ENCODE data around the gene NCOA7. TPM values are rescaled to one million over a fixed set of nuclear protein-coding genes. Genes with fewer than 3 reads are reported as not detected.

NCOA7 gene
- total RNA-seq, 3 donors from 2014 or later (not counting 1 experiment from before 2014, with no cell fraction given): 37.3 to 66.6 (median 56.8) TPM

DNA sequence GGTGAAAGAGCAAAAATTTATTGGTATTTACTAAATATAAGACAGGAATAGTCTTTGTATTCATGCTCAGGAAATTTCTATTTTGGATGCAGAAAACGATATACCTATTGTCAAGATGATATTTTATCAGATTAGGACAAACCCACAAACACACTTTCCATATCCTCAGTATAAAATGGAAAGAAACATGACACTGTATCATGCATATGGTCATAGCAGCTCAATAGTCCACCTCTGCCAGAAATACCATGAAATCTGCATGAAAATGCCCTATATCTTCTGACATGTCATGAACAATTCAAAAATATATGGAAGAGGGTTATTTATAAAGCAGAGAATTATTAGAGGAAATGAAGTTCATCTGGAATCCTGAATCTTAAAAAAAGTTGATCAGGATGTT is 154.1 kb downstream of the NCOA7 start:
- H3K4me1 Mint-ChIP-seq: no peaks in the 10 kb centered on the region
- H3K4me1 ChIP-seq (ENCODE audit: control insufficient read depth, insufficient read depth, low read length): no peaks in the 10 kb centered on the region
- no peaks in the 10 kb centered on the region for H3K9me3 Mint-ChIP-seq
- TF ChIP-seq CTCF (IDR thresholded peaks at IDR 0.05): no peak
- H3K36me3 ChIP-seq (ENCODE audit: control insufficient read depth, insufficient read depth, low read length): no peaks in the 10 kb centered on the region
- no peak overlapping the region for H3K27ac ChIP-seq (ENCODE audit: low read length)
- no peaks in the 10 kb centered on the region for H3K9me3 ChIP-seq (ENCODE audit: control insufficient read depth, insufficient read depth, low read length)
- no peak overlapping the region for H3K4me3 ChIP-seq (ENCODE audit: low read length)
- no peak for DNase-seq
- no peak for ATAC-seq
- H3K36me3 Mint-ChIP-seq: no peaks in the 10 kb centered on the region
- intact Hi-C loops (cut with micrococcal nuclease): no loop called here
- no peak overlapping the region for H3K27ac Mint-ChIP-seq
- H3K27me3 ChIP-seq (ENCODE audit: control insufficient read depth, insufficient read depth, low read length): no peaks in the 10 kb centered on the region
- peaks cover 7 to 13% of the 10 kb centered on the region in 2 donors for H3K27me3 Mint-ChIP-seq (ENCODE audit: low read depth in 2 of 2)
- H3K4me3 Mint-ChIP-seq: no peak overlapping the region
- no CpG with 5 or more reads among the region's 1 CpG for WGBS (ENCODE audit: insufficient coverage)

DNA sequence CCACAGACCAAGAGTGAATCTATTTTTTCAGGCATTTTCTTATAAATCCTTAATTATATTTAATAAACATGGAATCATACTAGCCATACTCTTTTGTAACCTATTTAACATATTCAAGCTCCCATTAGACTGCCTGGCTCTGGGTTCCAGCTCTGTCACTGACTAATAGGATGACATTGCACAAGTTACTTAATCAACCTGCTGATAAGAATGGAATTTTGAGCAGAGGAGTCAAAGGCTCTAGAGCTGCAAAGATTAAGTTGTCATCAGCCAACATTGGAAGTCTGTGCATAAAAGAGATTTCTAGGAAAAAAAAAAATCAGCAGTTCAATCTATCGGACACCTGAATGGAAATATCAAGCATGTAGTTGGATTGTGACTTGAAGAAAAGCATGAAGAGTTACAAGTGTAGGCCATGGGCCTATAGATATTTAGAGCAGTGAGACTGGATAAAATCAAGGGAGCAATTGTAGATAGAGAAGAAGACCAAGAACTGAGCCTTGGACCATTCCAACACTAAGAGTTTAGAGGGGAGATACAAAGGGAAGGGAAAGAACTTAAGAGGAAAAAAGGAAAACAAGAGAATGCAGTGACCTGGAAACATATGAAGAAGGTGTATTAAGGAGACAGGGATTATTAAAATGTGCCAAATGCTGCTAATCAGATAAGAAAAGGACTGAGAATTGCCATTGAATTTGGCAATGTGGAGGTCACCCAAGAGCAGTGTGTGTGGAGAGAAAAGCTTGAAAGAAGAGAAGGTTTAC is 154.8 kb downstream of the NCOA7 start:
- ATAC-seq (no peak), DNase-seq (no peak)
- Histone ChIP-seq H3K27ac (ENCODE audit: low read length) (no peak overlapping the region), H3K27me3 (ENCODE audit: control insufficient read depth, insufficient read depth, low read length) (no peaks in the 10 kb centered on the region), H3K36me3 (ENCODE audit: control insufficient read depth, insufficient read depth, low read length) (no peaks in the 10 kb centered on the region), H3K4me1 (ENCODE audit: control insufficient read depth, insufficient read depth, low read length) (no peaks in the 10 kb centered on the region), H3K4me3 (ENCODE audit: low read length) (no peak overlapping the region), H3K9me3 (ENCODE audit: control insufficient read depth, insufficient read depth, low read length) (no peaks in the 10 kb centered on the region)
- Mint-ChIP-seq H3K36me3 (no peaks in the 10 kb centered on the region), H3K27ac (no peak overlapping the region), H3K4me1 (no peaks in the 10 kb centered on the region), H3K4me3 (no peak overlapping the region), H3K27me3 (ENCODE audit: low read depth in 2 of 2) (peaks cover under 1 to 13% of the 10 kb centered on the region in 2 donors), H3K9me3 (no peaks in the 10 kb centered on the region)
- intact Hi-C loops (cut with micrococcal nuclease): no loop called here
- TF ChIP-seq CTCF (IDR thresholded peaks at IDR 0.05): no peak
- WGBS (ENCODE audit: insufficient coverage): 93% methylated on average over 1 of the region's 1 CpG

DNA sequence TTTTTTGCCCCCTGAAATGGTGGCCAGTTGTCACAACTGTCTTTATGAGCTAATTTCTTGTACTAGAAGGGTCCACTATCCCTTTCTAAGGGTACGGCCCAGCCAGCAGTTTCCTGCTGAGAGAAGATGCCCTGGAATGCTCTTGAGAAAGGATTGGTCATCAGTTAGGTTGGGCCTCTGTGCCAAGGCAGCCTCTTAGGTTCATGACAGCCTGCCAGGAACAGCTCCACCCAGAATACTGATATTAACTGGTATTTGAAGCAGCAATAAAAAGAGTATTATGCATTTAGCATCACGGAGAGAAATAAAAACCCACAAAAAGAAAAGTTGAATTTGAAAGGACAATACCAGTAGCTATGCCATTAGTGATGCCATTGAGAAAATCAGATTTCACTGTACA is 156.9 kb downstream of the NCOA7 start:
- H3K36me3 Mint-ChIP-seq: no peaks in the 10 kb centered on the region
- intact Hi-C loops (cut with micrococcal nuclease): no loop called here
- H3K4me3 ChIP-seq (ENCODE audit: low read length): no peak overlapping the region
- no peak for TF ChIP-seq CTCF (IDR thresholded peaks at IDR 0.05)
- DNase-seq (no peak), ATAC-seq (no peak)
- H3K9me3 Mint-ChIP-seq: no peaks in the 10 kb centered on the region
- no peak overlapping the region for H3K27ac ChIP-seq (ENCODE audit: low read length)
- H3K27me3 Mint-ChIP-seq (ENCODE audit: low read depth in 2 of 2): peaks cover 0 to 14% of the 10 kb centered on the region in 2 donors
- no peaks in the 10 kb centered on the region for H3K27me3 ChIP-seq (ENCODE audit: control insufficient read depth, insufficient read depth, low read length)
- 93% methylated on average over 2 of the region's 2 CpGs for WGBS (ENCODE audit: insufficient coverage)
- H3K27ac Mint-ChIP-seq: no peak overlapping the region
- no peaks in the 10 kb centered on the region for H3K4me1 Mint-ChIP-seq
- H3K4me1 ChIP-seq (ENCODE audit: control insufficient read depth, insufficient read depth, low read length): no peaks in the 10 kb centered on the region
- H3K36me3 ChIP-seq (ENCODE audit: control insufficient read depth, insufficient read depth, low read length): no peaks in the 10 kb centered on the region
- H3K4me3 Mint-ChIP-seq: no peak overlapping the region
- H3K9me3 ChIP-seq (ENCODE audit: control insufficient read depth, insufficient read depth, low read length): no peaks in the 10 kb centered on the region

- H3K4me1 Mint-ChIP-seq: no peaks in the 10 kb centered on the region
- H3K27ac Mint-ChIP-seq: no peak overlapping the region
- DNase-seq (no peak), ATAC-seq (no peak)
- no peaks in the 10 kb centered on the region for H3K36me3 Mint-ChIP-seq
- H3K9me3 ChIP-seq (ENCODE audit: control insufficient read depth, insufficient read depth, low read length): no peaks in the 10 kb centered on the region
- H3K36me3 ChIP-seq (ENCODE audit: control insufficient read depth, insufficient read depth, low read length): no peaks in the 10 kb centered on the region
- no peaks in the 10 kb centered on the region for H3K9me3 Mint-ChIP-seq
- H3K4me3 ChIP-seq (ENCODE audit: low read length): no peak overlapping the region
- intact Hi-C loops (cut with micrococcal nuclease): no loop called here
- no peak for TF ChIP-seq CTCF (IDR thresholded peaks at IDR 0.05)
- H3K27me3 ChIP-seq (ENCODE audit: control insufficient read depth, insufficient read depth, low read length): no peaks in the 10 kb centered on the region
- 81% methylated on average over 3 of the region's 3 CpGs for WGBS (ENCODE audit: insufficient coverage)
- H3K27ac ChIP-seq (ENCODE audit: low read length): no peak overlapping the region
- no peak overlapping the region for H3K4me3 Mint-ChIP-seq
- no peaks in the 10 kb centered on the region for H3K4me1 ChIP-seq (ENCODE audit: control insufficient read depth, insufficient read depth, low read length)
- peaks cover 0 to 11% of the 10 kb centered on the region in 2 donors for H3K27me3 Mint-ChIP-seq (ENCODE audit: low read depth in 2 of 2)
These were observed 157.7 kb downstream of the NCOA7 start for GRCh38 chr6:125948455-125948854.
